ENCODE data around the gene FBXO4. TPM values are rescaled to one million over a fixed set of nuclear protein-coding genes. Genes with fewer than 3 reads are reported as not detected.

FBXO4 gene
- total RNA-seq, 1 experiment from 2014 or later, result 1.2 TPM

DNA sequence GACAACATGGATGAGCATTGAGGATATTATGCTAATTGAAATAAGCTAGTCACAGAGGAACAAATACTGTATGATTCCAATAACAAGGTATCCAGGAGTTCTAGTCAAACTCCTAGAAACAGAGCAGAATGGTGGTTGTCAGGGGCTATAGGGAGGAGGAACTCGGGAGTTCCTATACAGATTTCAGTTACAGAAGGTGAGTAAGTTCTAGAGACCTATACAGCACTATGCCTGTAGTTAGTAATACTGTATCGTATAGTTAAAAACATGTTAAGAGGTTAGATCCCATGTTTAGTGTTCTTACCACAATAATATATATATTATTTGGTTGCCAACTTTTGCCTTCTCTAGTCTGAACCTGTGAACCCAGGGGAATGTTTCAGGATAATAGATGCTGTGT, 46.9 kb upstream of the FBXO4 start:
- no peak for DNase-seq
- no peaks in the 10 kb centered on the region for H3K4me1 ChIP-seq (ENCODE audit: insufficient read depth, low read length)
- Mint-ChIP-seq H3K36me3 (ENCODE audit: insufficient read depth in 1 of 3, low read depth in 3 of 3) (no peaks in the 10 kb centered on the region), H3K4me1 (no peaks in the 10 kb centered on the region), H3K27ac (no peak overlapping the region), H3K27me3 (ENCODE audit: low read depth) (no peaks in the 10 kb centered on the region; the same call in 1 of the 2 replicates), H3K4me3 (no peak overlapping the region), H3K9me3 (no peaks in the 10 kb centered on the region; a peak in 3 of 5 replicates)
- H4K5ac ChIP-seq (ENCODE audit: insufficient read length, low read depth, low read length), result no peak overlapping the region
- no peaks in the 10 kb centered on the region for H3K9me3 ChIP-seq (ENCODE audit: control insufficient read depth, low read depth, low read length)
- no peak overlapping the region for H3K56ac ChIP-seq (ENCODE audit: insufficient read length, low read depth, low read length)
- H2BK5ac ChIP-seq (ENCODE audit: insufficient read length, low read length), result no peak overlapping the region
- no peak overlapping the region for H3K14ac ChIP-seq (ENCODE audit: insufficient read depth, low read length)
- H2BK120ac ChIP-seq (ENCODE audit: low read depth, low read length, poor library complexity, severe bottlenecking), result no peak overlapping the region
- H2AFZ ChIP-seq (ENCODE audit: low read length), result no peak overlapping the region
- no peak overlapping the region for H2BK15ac ChIP-seq (ENCODE audit: low read depth, low read length)
- no peak overlapping the region for H3K9ac ChIP-seq (ENCODE audit: extremely low read depth, insufficient read length, low read length)
- H2AK5ac ChIP-seq (ENCODE audit: insufficient read length, low read length), result no peak overlapping the region
- H2BK20ac ChIP-seq (ENCODE audit: low read depth, low read length, poor library complexity, severe bottlenecking), result no peak overlapping the region
- H4K8ac ChIP-seq (replicated peaks; ENCODE audit: insufficient read length, low read depth, low read length), result no peak overlapping the region
- no peaks in the 10 kb centered on the region for H3K23me2 ChIP-seq (ENCODE audit: insufficient read length, low read depth, low read length, poor library complexity, severe bottlenecking)
- no peaks in the 10 kb centered on the region for H3K79me2 ChIP-seq (ENCODE audit: insufficient read depth, low read length)
- H2BK12ac ChIP-seq (ENCODE audit: insufficient read length, low read depth, low read length), result no peak overlapping the region
- H3K27ac ChIP-seq (ENCODE audit: insufficient read length, low read depth, low read length), result no peak overlapping the region
- H3K23ac ChIP-seq (ENCODE audit: insufficient read length, low read depth, low read length), result no peak overlapping the region
- no peak overlapping the region for H4K91ac ChIP-seq (ENCODE audit: insufficient read length, low read depth, low read length)
- no peak overlapping the region for H3T11ph ChIP-seq (ENCODE audit: low read length)
- no peak overlapping the region for H3K4ac ChIP-seq (ENCODE audit: low read depth, low read length)
- H3K27me3 ChIP-seq (ENCODE audit: insufficient read depth, low read length), result no peaks in the 10 kb centered on the region
- no peaks in the 10 kb centered on the region for H3K79me1 ChIP-seq (ENCODE audit: insufficient read depth, low read depth, low read length, poor library complexity, severe bottlenecking)
- H4K20me1 ChIP-seq (ENCODE audit: control insufficient read depth, insufficient read depth, insufficient read length), result no peaks in the 10 kb centered on the region
- H3K4me2 ChIP-seq (ENCODE audit: insufficient read depth, insufficient read length, low read length), result no peak overlapping the region
- no peak for TF ChIP-seq CTCF (conservative IDR thresholded peaks at IDR 0.05)
- no CpG with 5 or more reads among the region's 2 CpGs for WGBS (ENCODE audit: extremely low coverage, insufficient read length, low lambda C conversion rate)
- H3K18ac ChIP-seq (ENCODE audit: insufficient read length, low read depth, low read length), result no peak overlapping the region

Measured in H9 (cell line).